HepG2 (cell line): ENCODE results near the gene TPSD1.

ENCODE experiments used
- CBX5 ChIP-seq: sonication (generic); formaldehyde crosslinking; IDR thresholded peaks from 2 replicates; pipeline ENCODE4 v1.4.0; 2020; ENCODE audit warnings: missing genetic modification reagents, borderline replicate concordance
- HOXA5 ChIP-seq: sonication (generic); formaldehyde crosslinking; IDR thresholded peaks from 2 replicates; pipeline ENCODE4 v1.4.0; 2020; ENCODE audit warnings: missing genetic modification reagents
- JUNB ChIP-seq: sonication (generic); formaldehyde crosslinking; IDR thresholded peaks from 2 replicates; pipeline ENCODE4 v1.8.0; 2022; ENCODE audit warnings: missing genetic modification reagents, mild to moderate bottlenecking, borderline replicate concordance
- MAX ChIP-seq: IDR thresholded peaks from 2 replicates; pipeline ENCODE4 v1.6.1; 2012; ENCODE audit warnings: inconsistent platforms
- NFE2L1 ChIP-seq: sonication (generic); formaldehyde crosslinking; IDR thresholded peaks from 2 replicates; pipeline ENCODE4 v1.4.0; 2020; ENCODE audit warnings: missing genetic modification reagents, mild to moderate bottlenecking, borderline replicate concordance
- TF ChIP-seq, protein P1 (sequence below), 2 experiments: sonication (generic) in 1 of 2; formaldehyde crosslinking in 1 of 2; IDR thresholded peaks; 2 replicates each; pipeline versions ENCODE4 v1.5.1 to v1.6.1; 2011 to 2020; ENCODE audit warnings: borderline replicate concordance in 1 of 2, low read depth in 1 of 2, low read length in 1 of 2, mild to moderate bottlenecking in 1 of 2, missing genetic modification reagents in 1 of 2, moderate library complexity in 1 of 2

DNA sequence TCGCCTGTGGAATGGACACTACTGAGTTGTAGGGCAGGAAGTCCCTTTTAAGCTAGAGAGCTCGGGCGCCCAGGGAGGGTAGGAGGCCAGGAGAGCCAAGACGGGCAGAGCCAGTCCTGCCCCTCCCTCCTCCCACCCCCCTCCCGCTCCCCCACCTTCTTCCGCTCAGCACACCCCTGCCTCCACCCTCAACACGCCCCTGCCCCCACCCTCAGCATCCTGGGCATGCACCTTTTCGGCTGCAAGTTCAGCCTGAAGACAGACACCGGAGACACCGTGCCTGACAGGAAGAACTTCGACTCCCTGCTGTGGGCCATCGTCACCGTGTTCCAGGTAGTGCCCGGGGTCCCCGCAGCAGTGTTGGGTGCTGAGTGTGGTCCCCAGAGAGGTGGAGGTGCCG, 49.1 kb upstream of the TPSD1 start:
- no peak for TF ChIP-seq JUNB (CRISPR knock-in tag)
- TF ChIP-seq NFE2L1 (CRISPR knock-in tag) = no peak
- TF ChIP-seq MAX = no peak
- TF ChIP-seq, protein P1, sequence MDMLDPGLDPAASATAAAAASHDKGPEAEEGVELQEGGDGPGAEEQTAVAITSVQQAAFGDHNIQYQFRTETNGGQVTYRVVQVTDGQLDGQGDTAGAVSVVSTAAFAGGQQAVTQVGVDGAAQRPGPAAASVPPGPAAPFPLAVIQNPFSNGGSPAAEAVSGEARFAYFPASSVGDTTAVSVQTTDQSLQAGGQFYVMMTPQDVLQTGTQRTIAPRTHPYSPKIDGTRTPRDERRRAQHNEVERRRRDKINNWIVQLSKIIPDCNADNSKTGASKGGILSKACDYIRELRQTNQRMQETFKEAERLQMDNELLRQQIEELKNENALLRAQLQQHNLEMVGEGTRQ (IDR thresholded peaks at IDR 0.05; ENCODE audit: low read depth, low read length) = no peak
- TF ChIP-seq, protein P1 (CRISPR knock-in tag; IDR thresholded peaks at IDR 0.05; ENCODE audit: borderline replicate concordance) = no peak
- TF ChIP-seq HOXA5 (CRISPR knock-in tag) = no peak
- no peak for TF ChIP-seq CBX5
